Endothelial cell (in vitro differentiated cells): ENCODE data around the gene PLXNB3. TPM values are rescaled to one million over a fixed set of nuclear protein-coding genes. Genes with fewer than 3 reads are reported as not detected.

ENCODE experiments used
- DNase-seq: peaks from one replicate; pipeline ENCODE4 v3.0.0; 2021; ENCODE audit warnings: low spot score
- H3K27ac Mint-ChIP-seq: one replicate; pipeline ENCODE4 v1.8.0; 2021; ENCODE audit warnings: mixed read lengths, inconsistent platforms; ENCODE audit not compliant: unreplicated experiment
- H3K27me3 Mint-ChIP-seq: one replicate; pipeline ENCODE4 v1.8.0; 2021; ENCODE audit warnings: mild to moderate bottlenecking, moderate library complexity, mixed read lengths, inconsistent platforms; ENCODE audit not compliant: unreplicated experiment
- H3K36me3 Mint-ChIP-seq: one replicate; pipeline ENCODE4 v1.8.0; 2021; ENCODE audit warnings: mild to moderate bottlenecking, low read depth, mixed read lengths, inconsistent platforms; ENCODE audit not compliant: unreplicated experiment
- H3K4me1 Mint-ChIP-seq: one replicate; pipeline ENCODE4 v1.8.0; 2021; ENCODE audit warnings: mild to moderate bottlenecking, mixed read lengths, inconsistent platforms; ENCODE audit not compliant: unreplicated experiment
- H3K4me3 Mint-ChIP-seq: one replicate; pipeline ENCODE4 v1.8.0; 2021; ENCODE audit warnings: mild to moderate bottlenecking, mixed read lengths, inconsistent platforms; ENCODE audit not compliant: unreplicated experiment
- H3K9me3 Mint-ChIP-seq: one replicate; pipeline ENCODE4 v1.8.0; 2021; ENCODE audit warnings: mixed read lengths, inconsistent platforms; ENCODE audit not compliant: unreplicated experiment
- total RNA-seq: library from RNA; stranded (reverse); fragmentation: NEBNext Ultra II Directional; extraction: Animal tissue kit (Norgen Biotek cat#: 25700); gene quantifications from one replicate; pipeline ENCODE4 v1.2.1, GENCODE V29; 2021; ENCODE audit not compliant: unreplicated experiment
- TF ChIP-seq, protein P1 (sequence below): fragments of 200-600 bp; sonication (generic); IDR thresholded peaks from one replicate; pipeline ENCODE4 v1.5.0; 2021; ENCODE audit warnings: antibody characterized with exemption; ENCODE audit not compliant: unreplicated experiment

PLXNB3 gene
- total RNA-seq, 1 donor from 2014 or later: 11.2 TPM

GRCh38 chrX:153773741-153774575 lies 9.9 kb downstream of the PLXNB3 start:
- TF ChIP-seq, protein P1, sequence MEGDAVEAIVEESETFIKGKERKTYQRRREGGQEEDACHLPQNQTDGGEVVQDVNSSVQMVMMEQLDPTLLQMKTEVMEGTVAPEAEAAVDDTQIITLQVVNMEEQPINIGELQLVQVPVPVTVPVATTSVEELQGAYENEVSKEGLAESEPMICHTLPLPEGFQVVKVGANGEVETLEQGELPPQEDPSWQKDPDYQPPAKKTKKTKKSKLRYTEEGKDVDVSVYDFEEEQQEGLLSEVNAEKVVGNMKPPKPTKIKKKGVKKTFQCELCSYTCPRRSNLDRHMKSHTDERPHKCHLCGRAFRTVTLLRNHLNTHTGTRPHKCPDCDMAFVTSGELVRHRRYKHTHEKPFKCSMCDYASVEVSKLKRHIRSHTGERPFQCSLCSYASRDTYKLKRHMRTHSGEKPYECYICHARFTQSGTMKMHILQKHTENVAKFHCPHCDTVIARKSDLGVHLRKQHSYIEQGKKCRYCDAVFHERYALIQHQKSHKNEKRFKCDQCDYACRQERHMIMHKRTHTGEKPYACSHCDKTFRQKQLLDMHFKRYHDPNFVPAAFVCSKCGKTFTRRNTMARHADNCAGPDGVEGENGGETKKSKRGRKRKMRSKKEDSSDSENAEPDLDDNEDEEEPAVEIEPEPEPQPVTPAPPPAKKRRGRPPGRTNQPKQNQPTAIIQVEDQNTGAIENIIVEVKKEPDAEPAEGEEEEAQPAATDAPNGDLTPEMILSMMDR: no peak
- H3K4me1 Mint-ChIP-seq: no peaks in the 10 kb centered on the region
- H3K36me3 Mint-ChIP-seq: no peaks in the 10 kb centered on the region
- H3K27ac Mint-ChIP-seq: no peak overlapping the region
- no peak for DNase-seq
- no peak overlapping the region for H3K4me3 Mint-ChIP-seq
- H3K27me3 Mint-ChIP-seq: peaks cover 5% of the 10 kb centered on the region
- H3K9me3 Mint-ChIP-seq: no peaks in the 10 kb centered on the region

GRCh38 chrX:153774576-153775292 lies 10.7 kb downstream of the PLXNB3 start:
- Mint-ChIP-seq H3K27me3 (peaks cover 5% of the 10 kb centered on the region), H3K4me3 (no peak overlapping the region), H3K36me3 (no peaks in the 10 kb centered on the region), H3K27ac (no peak overlapping the region), H3K4me1 (no peaks in the 10 kb centered on the region), H3K9me3 (no peaks in the 10 kb centered on the region)
- no peak for DNase-seq
- TF ChIP-seq, protein P1: no peak

GRCh38 chrX:153775293-153776119 lies 11.5 kb downstream of the PLXNB3 start:
- DNase-seq: no peak
- Mint-ChIP-seq H3K27ac (no peak overlapping the region), H3K36me3 (no peaks in the 10 kb centered on the region), H3K27me3 (peaks cover 2% of the 10 kb centered on the region), H3K4me3 (no peak overlapping the region), H3K9me3 (no peaks in the 10 kb centered on the region), H3K4me1 (no peaks in the 10 kb centered on the region)
- TF ChIP-seq, protein P1: no peak

- Mint-ChIP-seq H3K36me3 (no peaks in the 10 kb centered on the region), H3K9me3 (no peaks in the 10 kb centered on the region), H3K4me3 (no peak overlapping the region), H3K27ac (no peak overlapping the region), H3K4me1 (no peaks in the 10 kb centered on the region), H3K27me3 (peaks cover 1% of the 10 kb centered on the region)
- no peak for DNase-seq
- TF ChIP-seq, protein P1: no peak
Measured at GRCh38 chrX:153776120-153776599, 12.1 kb downstream of the PLXNB3 start.
